Left cardiac atrium (tissue), 4 donors: Measurements from ENCODE around the gene CEP85L. TPM values are rescaled to one million over a fixed set of nuclear protein-coding genes. Genes with fewer than 3 reads are reported as not detected.

Source experiments
- ATAC-seq, 2 donors: fragments of 200-7000 bp; cut with Tn5 transposase; one replicate each; pipeline ENCODE4 v1.9.1; 2020; ENCODE audit warnings: mild to moderate bottlenecking in 2 of 2, moderate library complexity in 2 of 2
- DNase-seq: peaks from one replicate; pipeline ENCODE4 v3.0.0-alpha.2; 2020
- intact Hi-C, 2 donors: fragments of 100-400 bp; cut with DNase I; formaldehyde crosslinking; loops; one replicate each; pipeline versions ENCODE4 v1.14.1 to v1.15.1; 2022 to 2023
- total RNA-seq, 2 donors: library from RNA; stranded (reverse); fragmentation: NEBNext Ultra II Directional; extraction: Animal tissue kit (Norgen Biotek cat#: 25700); gene quantifications; one replicate each; pipeline ENCODE4 v1.2.1, GENCODE V29; 2021
- donor health status: DM: no; HTN: yes; CAD: no.
- donor health status: DM: no; HTN: yes; CAD: no; lungs with severe emphysema.
- donor health status: DM: yes; HTN: yes; CAD: no.
- donor health status: Dilated cardiomyopathy.

The CEP85L gene
- total RNA-seq, 2 donors from 2014 or later = 8.5 TPM

- intact Hi-C loops = no loop called here
- DNase-seq = no peak
These were observed 19.0 kb downstream of the CEP85L start for GRCh38 chr6:118632359-118632758.

GRCh38 chr6:118630923-118631322 lies 20.5 kb downstream of the CEP85L start:
- DNase-seq (no peak), ATAC-seq (no peak)
- intact Hi-C loops = no loop called here

More at GRCh38 chr6:118632359-118632758, 19.0 kb downstream of the CEP85L start:
- no peak for ATAC-seq

- no peak for ATAC-seq
- no peak for DNase-seq
- intact Hi-C loops = no loop called here
These were observed 21.3 kb downstream of the CEP85L start for GRCh38 chr6:118630067-118630466.

GRCh38 chr6:118627724-118628123 lies 23.7 kb downstream of the CEP85L start:
- ATAC-seq = no peak
- intact Hi-C loops = no loop called here
- DNase-seq = no peak

GRCh38 chr6:118625833-118626232 lies 25.6 kb downstream of the CEP85L start:
- intact Hi-C loops = no loop called here
- DNase-seq (no peak), ATAC-seq (no peak)

- intact Hi-C loops = no loop called here
- ATAC-seq (no peak), DNase-seq (no peak)
These were observed 29.5 kb downstream of the CEP85L start for GRCh38 chr6:118621799-118622470.

- ATAC-seq (no peak), DNase-seq (no peak)
- intact Hi-C loops = no loop called here
These were observed 31.2 kb downstream of the CEP85L start for GRCh38 chr6:118620202-118620601.

GRCh38 chr6:118618676-118619377 lies 32.6 kb downstream of the CEP85L start:
- intact Hi-C loops = loop anchor here in 1 of 2 donors (2.0 to 5.0 kb wide), 2 partner anchors 37 to 334 kb away; no protein-coding TSS in a partner anchor

GRCh38 chr6:118617417-118617816 lies 34.0 kb downstream of the CEP85L start:
- no peak for DNase-seq
- ATAC-seq = no peak
- intact Hi-C loops = loop anchor here in 1 of 2 donors (5.0 kb wide), 1 partner anchor 35 kb away; no protein-coding TSS in a partner anchor

More at GRCh38 chr6:118618676-118619377, 32.6 kb downstream of the CEP85L start:
- DNase-seq = peak; percentile 52
- ATAC-seq = peak; percentile 63 to 75

GRCh38 chr6:118611334-118611733 lies 40.1 kb downstream of the CEP85L start:
- DNase-seq = no peak
- ATAC-seq = no peak
- intact Hi-C loops = no loop called here

- ATAC-seq (no peak), DNase-seq (no peak)
- intact Hi-C loops = no loop called here
These were observed 44.5 kb downstream of the CEP85L start for GRCh38 chr6:118606858-118607257.

- ATAC-seq = no peak
These were observed 45.1 kb downstream of the CEP85L start for GRCh38 chr6:118606268-118606667.

GRCh38 chr6:118603372-118603771 lies 48.0 kb downstream of the CEP85L start:
- intact Hi-C loops = no loop called here
- DNase-seq = no peak
- no peak for ATAC-seq

More at GRCh38 chr6:118606268-118606667, 45.1 kb downstream of the CEP85L start:
- DNase-seq = no peak
- intact Hi-C loops = no loop called here

- DNase-seq = no peak
- intact Hi-C loops = no loop called here
- ATAC-seq = no peak
These were observed 49.1 kb downstream of the CEP85L start for GRCh38 chr6:118602300-118602699.

- intact Hi-C loops = no loop called here
These were observed 53.1 kb downstream of the CEP85L start for GRCh38 chr6:118598324-118598723.

GRCh38 chr6:118597636-118598035 lies 53.8 kb downstream of the CEP85L start:
- DNase-seq = no peak
- no peak for ATAC-seq
- intact Hi-C loops = no loop called here

More at GRCh38 chr6:118598324-118598723, 53.1 kb downstream of the CEP85L start:
- DNase-seq = no peak
- ATAC-seq = peak in 1 of 2 donors; percentile 40

- DNase-seq = no peak
- intact Hi-C loops = no loop called here
- ATAC-seq = no peak
These were observed 54.5 kb downstream of the CEP85L start for GRCh38 chr6:118596774-118597320.

- ATAC-seq (no peak), DNase-seq (no peak)
- intact Hi-C loops = no loop called here
These were observed 56.5 kb downstream of the CEP85L start for GRCh38 chr6:118594877-118595276.

GRCh38 chr6:118591897-118592296 lies 59.5 kb downstream of the CEP85L start:
- ATAC-seq (no peak), DNase-seq (no peak)
- intact Hi-C loops = no loop called here
